ENCODE measurements around the gene PJA1. TPM values are rescaled to one million over a fixed set of nuclear protein-coding genes. Genes with fewer than 3 reads are reported as not detected.

PJA1 gene
- total RNA-seq, 1 donor from 2014 or later, result 26.9 TPM

DNA sequence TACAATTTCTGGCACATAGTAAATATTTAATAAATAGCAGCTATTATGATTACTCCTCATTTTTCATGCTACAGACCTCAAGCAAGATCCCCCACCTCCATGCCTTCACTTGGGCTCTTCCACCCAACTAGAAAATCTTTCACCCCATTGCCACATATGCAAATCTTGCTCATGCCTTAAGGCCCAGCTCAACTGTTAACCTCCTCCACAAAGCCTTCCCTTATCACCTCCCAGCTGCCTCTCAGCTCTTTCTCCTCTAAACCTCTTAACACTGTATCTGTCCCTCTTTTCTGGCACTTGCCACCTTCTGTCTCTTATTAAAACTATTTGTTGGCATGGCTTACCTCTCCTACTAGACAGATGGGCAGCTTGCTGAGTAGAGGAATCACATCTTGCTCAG lies 51.5 kb downstream of the PJA1 start:
- DNase-seq (ENCODE audit: low spot score in 2 of 2), result no peak
- no peaks in the 10 kb centered on the region for H3K27me3 ChIP-seq
- H3K9me3 ChIP-seq, result no peaks in the 10 kb centered on the region
- H3K27ac ChIP-seq, result no peak overlapping the region
- no peaks in the 10 kb centered on the region for H3K36me3 ChIP-seq
- TF ChIP-seq, protein P1, sequence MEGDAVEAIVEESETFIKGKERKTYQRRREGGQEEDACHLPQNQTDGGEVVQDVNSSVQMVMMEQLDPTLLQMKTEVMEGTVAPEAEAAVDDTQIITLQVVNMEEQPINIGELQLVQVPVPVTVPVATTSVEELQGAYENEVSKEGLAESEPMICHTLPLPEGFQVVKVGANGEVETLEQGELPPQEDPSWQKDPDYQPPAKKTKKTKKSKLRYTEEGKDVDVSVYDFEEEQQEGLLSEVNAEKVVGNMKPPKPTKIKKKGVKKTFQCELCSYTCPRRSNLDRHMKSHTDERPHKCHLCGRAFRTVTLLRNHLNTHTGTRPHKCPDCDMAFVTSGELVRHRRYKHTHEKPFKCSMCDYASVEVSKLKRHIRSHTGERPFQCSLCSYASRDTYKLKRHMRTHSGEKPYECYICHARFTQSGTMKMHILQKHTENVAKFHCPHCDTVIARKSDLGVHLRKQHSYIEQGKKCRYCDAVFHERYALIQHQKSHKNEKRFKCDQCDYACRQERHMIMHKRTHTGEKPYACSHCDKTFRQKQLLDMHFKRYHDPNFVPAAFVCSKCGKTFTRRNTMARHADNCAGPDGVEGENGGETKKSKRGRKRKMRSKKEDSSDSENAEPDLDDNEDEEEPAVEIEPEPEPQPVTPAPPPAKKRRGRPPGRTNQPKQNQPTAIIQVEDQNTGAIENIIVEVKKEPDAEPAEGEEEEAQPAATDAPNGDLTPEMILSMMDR (IDR thresholded peaks at IDR 0.05), result no peak
- intact Hi-C loops (cut with DNase I), result no loop called here
- no peak overlapping the region for H3K4me3 ChIP-seq
- no peaks in the 10 kb centered on the region for H3K4me1 ChIP-seq

Measured in ascending aorta (tissue), 2 donors.